Measurements from ENCODE around the gene FCER1G.
"Not testable (repeated sequence)": the region's sequence is repeated elsewhere in the genome, so short reads cannot be mapped to it uniquely, and the experiment has no call there.

Gene FCER1G

DNA sequence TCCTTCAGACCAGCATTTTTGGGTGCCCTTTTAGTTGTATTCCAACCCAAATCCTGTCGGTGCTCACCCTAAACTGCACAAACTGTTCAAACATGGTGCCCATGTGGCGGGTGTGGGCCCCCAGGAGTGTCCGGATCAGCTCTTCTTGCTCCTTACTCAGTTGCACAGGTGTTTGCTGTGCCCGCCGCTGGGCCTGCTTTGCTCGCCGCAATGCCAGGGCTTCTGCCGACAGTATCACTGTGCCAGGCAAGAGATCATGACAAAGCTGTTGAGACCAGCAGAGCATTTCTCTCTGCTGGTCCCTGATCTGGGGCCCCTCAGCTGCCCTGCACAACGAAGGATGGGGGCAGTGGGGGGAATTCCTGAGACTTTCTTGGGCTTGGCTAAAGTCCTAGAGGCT lies 18.0 kb downstream of the FCER1G start:
- H3K9ac ChIP-seq (ENCODE audit: low read length in 2 of 2): no peak overlapping the region
- no peak overlapping the region for H3K27ac ChIP-seq (ENCODE audit: low read length)
- H3K4me3 ChIP-seq (ENCODE audit: low read length in 2 of 2): no peak overlapping the region
- H3K9me3 ChIP-seq (ENCODE audit: control insufficient read depth in 2 of 2, low read length in 2 of 2): no peaks in the 10 kb centered on the region
- H3K4me1 ChIP-seq (ENCODE audit: control insufficient read depth, insufficient read depth, low read length): no peaks in the 10 kb centered on the region
- peaks cover 16 to 23% of the 10 kb centered on the region in 2 donors for H3K36me3 ChIP-seq (ENCODE audit: control insufficient read depth in 2 of 2, insufficient read depth in 2 of 2, low read length in 2 of 2)
- H3K27me3 ChIP-seq (ENCODE audit: control insufficient read depth in 1 of 2, insufficient read depth in 2 of 2, low read length in 2 of 2): no peaks in the 10 kb centered on the region

DNA sequence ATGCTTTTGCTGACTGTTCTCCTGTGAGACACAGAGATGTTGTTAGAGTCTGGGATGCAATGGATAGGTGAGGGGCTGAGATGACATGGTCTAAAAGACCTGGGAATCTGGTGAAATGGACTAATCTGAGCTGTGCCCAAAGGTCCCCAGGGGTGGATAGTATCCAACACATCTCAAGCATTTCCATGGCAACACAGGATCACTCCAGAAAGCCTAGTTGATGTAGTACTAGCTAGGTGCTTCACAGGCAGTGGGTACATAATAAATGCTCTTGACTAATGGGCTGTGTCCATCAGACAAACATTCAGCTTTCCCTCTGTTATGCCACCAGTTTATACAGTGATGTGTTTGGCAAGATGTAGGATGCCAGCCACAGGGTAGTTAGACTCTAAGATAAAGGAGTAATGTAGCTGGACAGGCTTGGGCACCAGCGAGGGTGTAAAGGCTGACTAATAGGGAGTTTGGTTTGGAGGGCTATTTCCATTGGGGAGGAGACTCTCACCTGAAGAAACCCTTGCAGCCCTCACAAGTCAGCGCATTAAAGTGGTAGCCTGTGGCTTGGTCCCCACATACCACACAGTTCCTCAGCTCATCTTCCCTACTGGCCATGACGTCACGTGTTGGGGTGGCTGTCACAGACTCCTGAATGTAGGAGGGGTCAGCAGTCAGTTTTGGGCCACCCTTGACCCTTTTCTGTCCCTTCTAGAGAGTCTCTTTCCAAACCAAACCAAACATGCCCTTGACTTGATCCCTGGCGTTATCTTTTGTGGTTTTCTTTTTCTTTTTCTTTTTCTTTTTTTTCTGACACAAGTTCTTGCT lies 21.1 kb downstream of the FCER1G start:
- no peaks in the 10 kb centered on the region for H3K9me3 ChIP-seq (ENCODE audit: control insufficient read depth in 2 of 2, low read length in 2 of 2)
- no peaks in the 10 kb centered on the region for H3K4me1 ChIP-seq (ENCODE audit: control insufficient read depth, insufficient read depth, low read length)
- H3K4me3 ChIP-seq (ENCODE audit: low read length in 2 of 2): no peak overlapping the region
- H3K27ac ChIP-seq (ENCODE audit: low read length): no peak overlapping the region
- H3K36me3 ChIP-seq (ENCODE audit: control insufficient read depth in 2 of 2, insufficient read depth in 2 of 2, low read length in 2 of 2): no peaks in the 10 kb centered on the region
- H3K27me3 ChIP-seq (ENCODE audit: control insufficient read depth in 1 of 2, insufficient read depth in 2 of 2, low read length in 2 of 2): peaks cover 0 to 3% of the 10 kb centered on the region in 2 donors
- no peak overlapping the region for H3K9ac ChIP-seq (ENCODE audit: low read length in 2 of 2)

DNA sequence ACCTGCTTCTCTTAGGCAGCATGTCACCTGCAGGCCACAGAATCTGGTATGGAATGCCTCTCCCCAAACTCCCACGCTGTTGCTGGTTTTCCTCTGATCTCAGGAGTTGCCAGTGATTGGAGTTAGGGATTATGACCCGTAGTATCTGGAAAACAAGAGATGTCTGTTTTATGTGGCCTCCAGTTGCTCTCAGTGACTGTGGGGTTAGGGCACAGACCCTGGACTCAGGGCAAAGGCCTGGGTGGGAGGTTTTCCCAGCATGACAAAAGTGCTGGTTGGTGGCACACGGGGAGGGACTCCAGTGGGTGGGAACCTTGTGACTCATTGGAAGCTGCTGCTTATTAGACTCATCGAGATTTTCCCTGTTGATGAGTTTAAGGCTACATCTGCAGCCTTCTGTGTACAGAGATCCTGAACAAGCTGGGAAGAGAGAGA lies 23.0 kb downstream of the FCER1G start, which contains the start of gene NR1I3:
Gene NR1I3 (minus strand): TSS at position 165 of the 435 bp plus-strand sequence. CDS start 1,638 bp downstream, outside the sequence.
- H3K4me3 ChIP-seq (ENCODE audit: low read length in 2 of 2): no peak within 1 kb of the TSS
- no peak within 1 kb of the TSS for H3K27ac ChIP-seq (ENCODE audit: low read length)
- no peaks in the 10 kb centered on the region for H3K4me1 ChIP-seq (ENCODE audit: control insufficient read depth, insufficient read depth, low read length)
- H3K27me3 ChIP-seq (ENCODE audit: control insufficient read depth in 1 of 2, insufficient read depth in 2 of 2, low read length in 2 of 2): peaks cover 0 to 5% of the 10 kb centered on the region in 2 donors
- no peaks in the 10 kb centered on the region for H3K36me3 ChIP-seq (ENCODE audit: control insufficient read depth in 2 of 2, insufficient read depth in 2 of 2, low read length in 2 of 2)
- no peaks in the 10 kb centered on the region for H3K9me3 ChIP-seq (ENCODE audit: control insufficient read depth in 2 of 2, low read length in 2 of 2)
- no peak within 1 kb of the TSS for H3K9ac ChIP-seq (ENCODE audit: low read length in 2 of 2)

DNA sequence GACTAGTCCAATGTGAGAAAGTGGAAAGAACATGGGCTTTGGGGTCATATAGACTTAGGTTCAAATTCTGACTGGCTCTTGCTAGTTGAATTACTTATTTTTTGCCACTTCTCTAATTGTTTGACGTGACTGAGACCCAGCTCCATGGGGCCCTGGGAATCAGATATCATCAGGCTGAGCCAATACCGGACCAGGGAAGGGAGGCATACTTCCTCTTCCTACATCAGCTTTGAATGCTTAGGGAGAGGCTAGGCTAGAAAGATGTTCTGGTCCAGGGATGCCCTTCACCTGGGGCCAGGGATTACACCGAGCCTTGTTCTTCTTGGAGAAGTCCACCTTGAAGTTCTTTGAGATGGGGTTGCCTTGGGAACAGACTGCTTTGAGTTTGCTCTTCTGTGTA lies 26.6 kb downstream of the FCER1G start:
- no peak overlapping the region for H3K27ac ChIP-seq (ENCODE audit: low read length)
- H3K9ac ChIP-seq (ENCODE audit: low read length in 2 of 2): no peak overlapping the region
- H3K4me3 ChIP-seq (ENCODE audit: low read length in 2 of 2): no peak overlapping the region
- H3K27me3 ChIP-seq (ENCODE audit: control insufficient read depth in 1 of 2, insufficient read depth in 2 of 2, low read length in 2 of 2): peaks cover 0 to 5% of the 10 kb centered on the region in 2 donors
- H3K9me3 ChIP-seq (ENCODE audit: control insufficient read depth in 2 of 2, low read length in 2 of 2): no peaks in the 10 kb centered on the region
- H3K36me3 ChIP-seq (ENCODE audit: control insufficient read depth in 2 of 2, insufficient read depth in 2 of 2, low read length in 2 of 2): no peaks in the 10 kb centered on the region
- no peaks in the 10 kb centered on the region for H3K4me1 ChIP-seq (ENCODE audit: control insufficient read depth, insufficient read depth, low read length)

DNA sequence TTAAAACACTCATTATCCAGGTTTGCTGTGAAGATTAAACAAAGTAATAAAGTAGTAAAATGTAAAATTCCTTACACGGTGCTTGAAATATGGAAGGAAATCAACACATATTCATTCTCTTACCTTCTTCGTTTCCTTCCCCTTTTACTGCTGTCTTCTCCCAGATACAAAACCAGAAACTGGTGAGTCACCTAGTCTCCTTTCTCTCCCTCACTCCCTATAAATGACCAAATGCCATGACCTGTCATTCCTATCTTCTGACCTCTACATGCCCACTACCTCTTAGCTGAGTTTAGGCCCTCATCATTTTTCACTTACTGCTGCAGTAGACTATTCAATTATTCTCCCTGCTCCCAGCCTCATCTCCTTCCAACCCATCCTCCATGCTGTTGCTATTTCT lies 27.2 kb downstream of the FCER1G start:
- H3K4me3 ChIP-seq (ENCODE audit: low read length in 2 of 2): no peak overlapping the region

DNA sequence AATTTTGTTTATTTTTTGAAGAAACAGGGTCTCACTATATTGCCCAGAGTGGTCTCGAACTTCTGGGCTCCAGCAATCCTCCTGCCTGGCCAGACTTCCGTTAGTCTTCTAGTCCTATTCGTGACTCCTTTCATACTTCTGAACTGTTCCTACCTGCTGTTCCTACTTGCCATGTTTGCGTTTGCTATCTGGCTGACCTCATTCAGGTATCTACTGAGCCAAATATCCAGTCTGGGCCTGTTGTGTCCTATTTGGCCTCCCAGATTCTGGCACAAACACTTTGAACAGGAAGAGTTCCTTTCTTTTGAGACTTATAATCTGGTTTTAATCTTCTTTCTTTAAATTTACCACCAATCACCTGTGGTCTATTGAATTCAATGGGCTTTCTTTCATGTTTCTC lies 29.8 kb downstream of the FCER1G start:
- Histone ChIP-seq H3K9me3 (ENCODE audit: control insufficient read depth in 2 of 2, low read length in 2 of 2) (no peaks in the 10 kb centered on the region), H3K36me3 (ENCODE audit: control insufficient read depth in 2 of 2, insufficient read depth in 2 of 2, low read length in 2 of 2) (no peaks in the 10 kb centered on the region), H3K27ac (ENCODE audit: low read length) (no peak overlapping the region), H3K27me3 (ENCODE audit: control insufficient read depth in 1 of 2, insufficient read depth in 2 of 2, low read length in 2 of 2) (peaks cover 0 to 5% of the 10 kb centered on the region in 2 donors), H3K4me1 (ENCODE audit: control insufficient read depth, insufficient read depth, low read length) (no peaks in the 10 kb centered on the region), H3K4me3 (ENCODE audit: low read length in 2 of 2) (no peak overlapping the region), H3K9ac (ENCODE audit: low read length in 2 of 2) (no peak overlapping the region)

More for the DNA sequence above, 27.2 kb downstream of the FCER1G start:
- Histone ChIP-seq H3K36me3 (ENCODE audit: control insufficient read depth in 2 of 2, insufficient read depth in 2 of 2, low read length in 2 of 2) (no peaks in the 10 kb centered on the region), H3K9ac (ENCODE audit: low read length in 2 of 2) (no peak overlapping the region), H3K4me1 (ENCODE audit: control insufficient read depth, insufficient read depth, low read length) (no peaks in the 10 kb centered on the region), H3K27me3 (ENCODE audit: control insufficient read depth in 1 of 2, insufficient read depth in 2 of 2, low read length in 2 of 2) (peaks cover 0 to 5% of the 10 kb centered on the region in 2 donors), H3K27ac (ENCODE audit: low read length) (no peak overlapping the region), H3K9me3 (ENCODE audit: control insufficient read depth in 2 of 2, low read length in 2 of 2) (no peaks in the 10 kb centered on the region)

DNA sequence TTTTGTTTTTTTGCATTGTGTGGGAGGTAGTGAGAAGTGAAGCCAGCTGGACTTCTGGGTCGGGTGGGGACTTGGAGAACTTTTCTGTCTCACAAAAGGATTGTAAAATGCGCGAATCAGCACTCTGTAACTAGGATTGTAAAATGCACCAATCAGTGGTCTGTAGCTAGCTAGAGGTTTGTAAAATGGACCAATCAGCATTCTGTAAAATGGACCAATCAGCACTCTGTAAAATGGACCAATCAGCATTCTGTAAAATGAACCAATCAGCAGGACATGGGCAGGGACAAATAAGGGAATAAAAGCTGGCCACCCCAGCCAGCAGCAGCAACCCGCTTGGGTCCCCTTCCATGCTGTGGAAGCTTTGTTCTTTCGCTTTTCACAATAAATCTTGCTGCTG lies 35.0 kb downstream of the FCER1G start:
- H3K36me3 ChIP-seq (ENCODE audit: control insufficient read depth in 2 of 2, insufficient read depth in 2 of 2, low read length in 2 of 2); H3K27ac ChIP-seq (ENCODE audit: low read length); H3K4me1 ChIP-seq (ENCODE audit: control insufficient read depth, insufficient read depth, low read length); H3K27me3 ChIP-seq (ENCODE audit: control insufficient read depth in 1 of 2, insufficient read depth in 2 of 2, low read length in 2 of 2); H3K9me3 ChIP-seq (ENCODE audit: control insufficient read depth in 2 of 2, low read length in 2 of 2); H3K4me3 ChIP-seq (ENCODE audit: low read length in 2 of 2); H3K9ac ChIP-seq (ENCODE audit: low read length in 2 of 2): not testable (repeated sequence)

DNA sequence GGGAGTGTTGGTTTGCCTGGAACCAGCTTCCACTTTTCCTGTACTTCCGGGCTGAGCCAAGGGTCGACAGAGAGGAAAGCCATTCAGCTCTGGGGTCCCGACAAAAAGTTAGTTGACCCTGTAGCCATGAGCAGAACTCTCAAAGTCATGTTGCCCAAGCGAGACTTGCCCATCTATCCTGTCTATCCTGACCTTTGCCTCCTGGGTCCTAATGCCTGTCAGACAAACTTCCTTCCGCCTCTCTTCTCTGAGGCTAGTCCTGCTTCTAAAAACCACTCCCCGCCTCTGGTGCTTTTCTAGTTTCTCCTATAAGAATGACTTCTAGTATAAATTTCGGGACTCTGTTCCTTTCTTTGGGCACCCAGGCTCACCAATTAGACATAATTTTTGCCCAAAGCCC lies 35.7 kb downstream of the FCER1G start:
- no peaks in the 10 kb centered on the region for H3K4me1 ChIP-seq (ENCODE audit: control insufficient read depth, insufficient read depth, low read length)
- H3K9ac ChIP-seq (ENCODE audit: low read length in 2 of 2): no peak overlapping the region
- no peaks in the 10 kb centered on the region for H3K27me3 ChIP-seq (ENCODE audit: control insufficient read depth in 1 of 2, insufficient read depth in 2 of 2, low read length in 2 of 2)
- no peak overlapping the region for H3K27ac ChIP-seq (ENCODE audit: low read length)
- no peaks in the 10 kb centered on the region for H3K36me3 ChIP-seq (ENCODE audit: control insufficient read depth in 2 of 2, insufficient read depth in 2 of 2, low read length in 2 of 2)
- no peak overlapping the region for H3K4me3 ChIP-seq (ENCODE audit: low read length in 2 of 2)
- H3K9me3 ChIP-seq (ENCODE audit: control insufficient read depth in 2 of 2, low read length in 2 of 2): no peaks in the 10 kb centered on the region

DNA sequence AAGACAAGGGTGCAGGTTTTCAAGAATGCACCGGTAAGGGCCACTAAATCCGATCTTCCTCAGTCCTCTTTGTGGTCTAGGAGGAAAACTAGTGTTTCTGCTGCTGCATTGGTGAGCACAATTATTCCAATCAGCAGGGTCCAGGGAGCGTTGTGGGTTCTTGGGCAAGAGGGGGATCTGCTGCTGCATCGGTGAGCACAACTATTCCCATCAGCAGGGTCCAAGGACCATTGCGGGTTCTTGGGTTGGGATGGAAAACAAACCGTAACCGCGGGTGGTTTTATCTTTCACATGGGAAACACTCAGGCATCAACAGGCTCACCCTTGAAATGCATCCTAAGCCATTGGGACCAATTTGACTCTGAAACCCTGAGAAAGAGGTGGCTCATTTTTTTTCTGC lies 36.5 kb downstream of the FCER1G start:
- no peaks in the 10 kb centered on the region for H3K36me3 ChIP-seq (ENCODE audit: control insufficient read depth in 2 of 2, insufficient read depth in 2 of 2, low read length in 2 of 2)

DNA sequence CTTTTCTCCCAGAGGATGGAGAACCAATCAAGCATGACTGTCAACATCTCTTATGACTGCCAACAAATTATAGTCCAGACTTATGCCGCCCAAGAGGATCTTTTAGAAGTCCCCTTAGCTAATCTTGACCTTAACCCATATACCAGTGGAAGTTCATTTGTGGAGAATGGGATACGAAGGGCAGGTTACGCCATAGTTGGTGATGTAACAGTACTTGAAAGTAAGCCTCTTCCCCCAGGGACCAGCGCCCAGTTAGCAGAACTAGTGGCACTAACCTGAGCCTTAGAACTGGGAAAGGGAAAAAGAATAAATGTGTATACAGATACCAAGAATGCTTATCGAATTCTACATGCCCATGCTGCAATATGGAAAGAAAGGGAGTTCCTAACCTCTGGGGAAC lies 40.2 kb downstream of the FCER1G start:
- H3K9ac ChIP-seq (ENCODE audit: low read length in 2 of 2); H3K9me3 ChIP-seq (ENCODE audit: control insufficient read depth in 2 of 2, low read length in 2 of 2); H3K4me3 ChIP-seq (ENCODE audit: low read length in 2 of 2); H3K27ac ChIP-seq (ENCODE audit: low read length); H3K36me3 ChIP-seq (ENCODE audit: control insufficient read depth in 2 of 2, insufficient read depth in 2 of 2, low read length in 2 of 2): not testable (repeated sequence)
- peaks cover 7 to 18% of the 10 kb centered on the region in 2 donors for H3K27me3 ChIP-seq (ENCODE audit: control insufficient read depth in 1 of 2, insufficient read depth in 2 of 2, low read length in 2 of 2)
- peaks cover 14% of the 10 kb centered on the region for H3K4me1 ChIP-seq (ENCODE audit: control insufficient read depth, insufficient read depth, low read length)

More for the DNA sequence above, 36.5 kb downstream of the FCER1G start:
- H3K27ac ChIP-seq (ENCODE audit: low read length): no peak overlapping the region
- no peaks in the 10 kb centered on the region for H3K27me3 ChIP-seq (ENCODE audit: control insufficient read depth in 1 of 2, insufficient read depth in 2 of 2, low read length in 2 of 2)
- no peaks in the 10 kb centered on the region for H3K9me3 ChIP-seq (ENCODE audit: control insufficient read depth in 2 of 2, low read length in 2 of 2)
- H3K4me3 ChIP-seq (ENCODE audit: low read length in 2 of 2): no peak overlapping the region
- no peak overlapping the region for H3K9ac ChIP-seq (ENCODE audit: low read length in 2 of 2)
- H3K4me1 ChIP-seq (ENCODE audit: control insufficient read depth, insufficient read depth, low read length): no peaks in the 10 kb centered on the region

DNA sequence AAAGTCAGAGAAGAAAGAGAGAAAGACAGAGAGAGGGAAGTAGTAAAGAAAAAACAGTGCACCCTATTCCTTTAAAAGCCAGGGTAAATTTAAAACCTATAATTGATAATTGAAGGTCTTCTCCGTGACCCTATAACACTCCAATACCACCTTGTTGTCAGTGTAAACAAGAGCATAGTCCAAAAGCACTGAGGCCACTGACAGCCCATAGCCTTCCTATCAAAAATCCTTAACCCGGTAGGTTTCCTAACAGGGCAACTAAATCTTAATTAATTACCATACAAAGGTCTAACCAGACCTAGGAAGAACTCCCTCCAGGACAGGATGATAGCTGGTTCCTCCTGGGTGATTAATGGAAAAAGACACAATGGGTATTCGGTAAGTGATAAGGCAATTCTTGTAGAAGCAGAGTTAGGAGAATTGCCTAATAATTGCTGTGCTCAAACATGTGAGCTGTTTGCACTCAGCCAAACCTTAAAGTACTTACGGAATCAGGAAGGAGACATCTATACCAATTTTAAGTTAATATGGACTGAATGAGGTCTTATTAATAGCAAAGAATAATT lies 40.9 kb downstream of the FCER1G start:
- Histone ChIP-seq H3K4me1 (ENCODE audit: control insufficient read depth, insufficient read depth, low read length) (peaks cover 18% of the 10 kb centered on the region), H3K27me3 (ENCODE audit: control insufficient read depth in 1 of 2, insufficient read depth in 2 of 2, low read length in 2 of 2) (peaks cover 7 to 18% of the 10 kb centered on the region in 2 donors)
- not testable (repeated sequence) for H3K4me3 ChIP-seq (ENCODE audit: low read length in 2 of 2); H3K9me3 ChIP-seq (ENCODE audit: control insufficient read depth in 2 of 2, low read length in 2 of 2); H3K27ac ChIP-seq (ENCODE audit: low read length); H3K36me3 ChIP-seq (ENCODE audit: control insufficient read depth in 2 of 2, insufficient read depth in 2 of 2, low read length in 2 of 2); H3K9ac ChIP-seq (ENCODE audit: low read length in 2 of 2)

All from stomach smooth muscle (tissue), 2 donors.